Trophoblast cell (in vitro differentiated cells and primary cell): ENCODE data around the gene C19orf44.

ENCODE experiments used
- DNase-seq, 2 donors: peaks; one replicate each; pipeline ENCODE4 v3.0.0-alpha.2; 2016
- H2AFZ ChIP-seq: 2 replicates; pipeline ENCODE4 v1.6.1; 2013; ENCODE audit warnings: low read length, moderate library complexity, mild to moderate bottlenecking; ENCODE audit not compliant: insufficient read depth, poor library complexity
- H2AK5ac ChIP-seq: 2 replicates; pipeline ENCODE4 v1.6.1; 2013; ENCODE audit warnings: mild to moderate bottlenecking, low read length
- H2BK120ac ChIP-seq: 2 replicates; pipeline ENCODE4 v1.6.1; 2013; ENCODE audit warnings: low read length, mild to moderate bottlenecking, moderate library complexity; ENCODE audit not compliant: insufficient read depth, poor library complexity
- H2BK12ac ChIP-seq: 2 replicates; pipeline ENCODE4 v1.6.1; 2013; ENCODE audit warnings: mild to moderate bottlenecking, low read length, moderate library complexity
- H2BK5ac ChIP-seq: 2 replicates; pipeline ENCODE4 v1.6.1; 2013; ENCODE audit warnings: low read length, low read depth, moderate library complexity, mild to moderate bottlenecking; ENCODE audit not compliant: poor library complexity
- H3K14ac ChIP-seq: 2 replicates; pipeline ENCODE4 v1.6.1; 2013; ENCODE audit warnings: mild to moderate bottlenecking, low read length
- H3K18ac ChIP-seq: 2 replicates; pipeline ENCODE4 v1.6.1; 2013; ENCODE audit warnings: mild to moderate bottlenecking, low read length
- H3K23ac ChIP-seq: 2 replicates; pipeline ENCODE4 v1.6.1; 2013; ENCODE audit warnings: low read length
- H3K27ac ChIP-seq: 2 replicates; pipeline ENCODE4 v1.5.1; 2013; ENCODE audit warnings: low read depth, mild to moderate bottlenecking, inconsistent platforms, low read length, moderate library complexity
- H3K27me3 ChIP-seq: 2 replicates; pipeline ENCODE4 v1.6.1; 2013; ENCODE audit warnings: inconsistent platforms, mild to moderate bottlenecking, low read length, moderate library complexity; ENCODE audit not compliant: insufficient read depth
- H3K36me3 ChIP-seq, 2 experiments: 1 replicate in 1 of 2; 2 replicates in 1 of 2; pipeline ENCODE4 v1.6.1; 2013; ENCODE audit warnings: low read length in 2 of 2, mild to moderate bottlenecking in 2 of 2, moderate library complexity in 1 of 2; ENCODE audit not compliant: insufficient read depth in 2 of 2, control insufficient read depth in 1 of 2
- H3K4ac ChIP-seq: 2 replicates; pipeline ENCODE4 v1.6.1; 2013; ENCODE audit warnings: low read depth, mild to moderate bottlenecking, low read length, moderate library complexity
- H3K4me1 ChIP-seq, 2 experiments: 1 replicate in 1 of 2; 2 replicates in 1 of 2; pipeline ENCODE4 v1.6.1; 2013; ENCODE audit warnings: low read length in 2 of 2, mild to moderate bottlenecking in 2 of 2, moderate library complexity in 1 of 2; ENCODE audit not compliant: insufficient read depth in 2 of 2, control insufficient read depth in 1 of 2
- H3K4me2 ChIP-seq: 2 replicates; pipeline ENCODE4 v1.6.1; 2013; ENCODE audit warnings: inconsistent platforms, mild to moderate bottlenecking, low read length, moderate library complexity
- H3K4me3 ChIP-seq: 2 replicates; pipeline ENCODE4 v1.5.1; 2013; ENCODE audit warnings: mild to moderate bottlenecking, low read depth, low read length, inconsistent platforms
- H3K79me1 ChIP-seq: one replicate; pipeline ENCODE4 v1.6.1; 2013; ENCODE audit warnings: low read length
- H3K79me2 ChIP-seq: 2 replicates; pipeline ENCODE4 v1.6.1; 2013; ENCODE audit warnings: low read length, mild to moderate bottlenecking; ENCODE audit not compliant: control insufficient read depth, insufficient read depth, poor library complexity
- H3K9ac ChIP-seq: 2 replicates; pipeline ENCODE4 v1.6.1; 2013; ENCODE audit warnings: mild to moderate bottlenecking, low read length
- H3K9me3 ChIP-seq: 2 replicates; pipeline ENCODE4 v1.6.1; 2013; ENCODE audit warnings: low read depth, mild to moderate bottlenecking, control low read depth, inconsistent platforms, low read length; ENCODE audit not compliant: insufficient read depth
- H4K12ac ChIP-seq: 2 replicates; pipeline ENCODE4 v1.6.1; 2013; ENCODE audit warnings: low read depth, mild to moderate bottlenecking, low read length, moderate library complexity
- H4K8ac ChIP-seq: 2 replicates; pipeline ENCODE4 v1.6.1; 2013; ENCODE audit warnings: low read depth, mild to moderate bottlenecking, low read length, moderate library complexity
- H4K91ac ChIP-seq: one replicate; pipeline ENCODE4 v1.6.1; 2013; ENCODE audit warnings: low read depth, mild to moderate bottlenecking, low read length, moderate library complexity
- WGBS: extraction: QIAGEN DNeasy Blood & Tissue Kit; methylation state at CpG from one replicate; pipeline ENCODE4 v1.1.7; 2013; ENCODE audit warnings: missing lambda C conversion rate; ENCODE audit not compliant: insufficient read length, insufficient coverage; ENCODE audit errors: extremely low coverage; 5-methylcytosine and 5-hydroxymethylcytosine counted together

Gene C19orf44

GRCh38 chr19:16559780-16560276 is 63.6 kb downstream of the C19orf44 start:
- no peak overlapping the region for H3K27ac ChIP-seq
- H4K12ac ChIP-seq = no peak overlapping the region
- H4K8ac ChIP-seq = no peak overlapping the region
- peaks cover 1% of the 10 kb centered on the region for H3K9me3 ChIP-seq
- H3K4me2 ChIP-seq = no peak overlapping the region
- no peak overlapping the region for H2BK120ac ChIP-seq
- H3K4ac ChIP-seq = no peak overlapping the region
- H3K9ac ChIP-seq = no peak overlapping the region
- H2AK5ac ChIP-seq = no peak overlapping the region
- H3K36me3 ChIP-seq = peaks cover 51 to 71% of the 10 kb centered on the region in 2 experiments
- no peak overlapping the region for H2BK5ac ChIP-seq
- H3K14ac ChIP-seq = no peak overlapping the region
- no peak overlapping the region for H4K91ac ChIP-seq
- no peaks in the 10 kb centered on the region for H3K79me1 ChIP-seq
- H2BK12ac ChIP-seq = no peak overlapping the region
- no CpG with 5 or more reads among the region's 10 CpGs for WGBS
- H3K4me3 ChIP-seq = no peak overlapping the region
- H3K18ac ChIP-seq = no peak overlapping the region
- H3K23ac ChIP-seq = no peak overlapping the region
- H2AFZ ChIP-seq = no peak overlapping the region
- no peaks in the 10 kb centered on the region for H3K27me3 ChIP-seq
- DNase-seq = no peak
- no peaks in the 10 kb centered on the region for H3K4me1 ChIP-seq
- no peaks in the 10 kb centered on the region for H3K79me2 ChIP-seq

- Histone ChIP-seq H2BK5ac (no peak overlapping the region), H3K4ac (no peak overlapping the region), H4K8ac (no peak overlapping the region), H3K79me1 (no peaks in the 10 kb centered on the region), H2AK5ac (no peak overlapping the region), H3K4me3 (no peak overlapping the region), H3K14ac (no peak overlapping the region), H3K27ac (no peak overlapping the region), H3K27me3 (no peaks in the 10 kb centered on the region), H3K9me3 (peaks cover 1% of the 10 kb centered on the region), H3K4me2 (no peak overlapping the region), H4K91ac (no peak overlapping the region), H3K79me2 (no peaks in the 10 kb centered on the region), H3K23ac (no peak overlapping the region), H3K4me1 (no peaks in the 10 kb centered on the region), H2AFZ (no peak overlapping the region), H2BK12ac (no peak overlapping the region), H4K12ac (no peak overlapping the region), H2BK120ac (no peak overlapping the region), H3K18ac (peak overlapping the region; percentile 59), H3K9ac (no peak overlapping the region), H3K36me3 (peaks cover 52 to 67% of the 10 kb centered on the region in 2 experiments)
- no peak for DNase-seq
- WGBS = no CpG with 5 or more reads among the region's 8 CpGs
Measured at GRCh38 chr19:16561382-16561781, 65.2 kb downstream of the C19orf44 start.

GRCh38 chr19:16562608-16563025 is 66.4 kb downstream of the C19orf44 start:
- WGBS = no CpG with 5 or more reads among the region's 6 CpGs

GRCh38 chr19:16564842-16565241 is 68.6 kb downstream of the C19orf44 start:
- Histone ChIP-seq H4K8ac (no peak overlapping the region), H2AFZ (no peak overlapping the region), H3K79me1 (peaks cover 3% of the 10 kb centered on the region), H2BK5ac (no peak overlapping the region), H3K4ac (no peak overlapping the region), H4K12ac (no peak overlapping the region), H3K4me2 (no peak overlapping the region), H3K18ac (no peak overlapping the region), H3K79me2 (no peaks in the 10 kb centered on the region), H3K36me3 (peaks cover 66% of the 10 kb centered on the region in 2 experiments), H3K27me3 (no peaks in the 10 kb centered on the region), H2AK5ac (no peak overlapping the region), H3K4me1 (peaks cover 9 to 13% of the 10 kb centered on the region in 2 experiments), H3K9ac (no peak overlapping the region), H4K91ac (no peak overlapping the region), H3K9me3 (no peaks in the 10 kb centered on the region), H2BK120ac (no peak overlapping the region), H3K27ac (no peak overlapping the region), H3K4me3 (no peak overlapping the region), H3K14ac (no peak overlapping the region), H2BK12ac (no peak overlapping the region), H3K23ac (no peak overlapping the region)
- WGBS = no CpG with 5 or more reads among the region's 7 CpGs
- DNase-seq = no peak

More at GRCh38 chr19:16562608-16563025, 66.4 kb downstream of the C19orf44 start:
- H3K9ac ChIP-seq = no peak overlapping the region
- no peak for DNase-seq
- peaks cover 54 to 67% of the 10 kb centered on the region in 2 experiments for H3K36me3 ChIP-seq
- H3K9me3 ChIP-seq = no peaks in the 10 kb centered on the region
- H2AFZ ChIP-seq = no peak overlapping the region
- H3K23ac ChIP-seq = no peak overlapping the region
- no peaks in the 10 kb centered on the region for H3K27me3 ChIP-seq
- H3K4me3 ChIP-seq = no peak overlapping the region
- no peak overlapping the region for H3K4ac ChIP-seq
- no peak overlapping the region for H2BK5ac ChIP-seq
- H2BK12ac ChIP-seq = no peak overlapping the region
- H3K79me2 ChIP-seq = no peaks in the 10 kb centered on the region
- no peaks in the 10 kb centered on the region for H3K79me1 ChIP-seq
- no peak overlapping the region for H4K91ac ChIP-seq
- H3K27ac ChIP-seq = no peak overlapping the region
- no peak overlapping the region for H2AK5ac ChIP-seq
- no peak overlapping the region for H3K4me2 ChIP-seq
- no peak overlapping the region for H4K12ac ChIP-seq
- H3K18ac ChIP-seq = no peak overlapping the region
- no peak overlapping the region for H3K14ac ChIP-seq
- no peaks in the 10 kb centered on the region for H3K4me1 ChIP-seq
- no peak overlapping the region for H2BK120ac ChIP-seq
- no peak overlapping the region for H4K8ac ChIP-seq
